K562 (cell line): ENCODE results near the gene SEC23IP. TPM values are rescaled to one million over a fixed set of nuclear protein-coding genes. Genes with fewer than 3 reads are reported as not detected.

Experiments
- CBX1 ChIP-seq: sonication (generic); IDR thresholded peaks from 2 replicates; pipeline ENCODE4 v1.6.1; 2016; ENCODE audit warnings: antibody characterized with exemption, low read depth, mild to moderate bottlenecking
- CEBPG ChIP-seq, 3 experiments: fragments of 200-800 bp in 1 of 3; sonication (Bioruptor generic) in 1 of 3; sonication (generic) in 1 of 3; formaldehyde crosslinking in 1 of 3; IDR thresholded peaks in 2 of 3; conservative IDR thresholded peaks in 1 of 3; 2 replicates each; pipeline versions ENCODE4 v1.6.1 to v1.8.0; 2016 to 2022; ENCODE audit warnings: missing compliant biosample characterization in 2 of 3, missing genetic modification characterization in 2 of 3, mild to moderate bottlenecking in 1 of 3, missing genetic modification reagents in 1 of 3
- CTCFL ChIP-seq: IDR thresholded peaks from 2 replicates; pipeline ENCODE4 v1.6.1; 2011; ENCODE audit warnings: borderline replicate concordance, low read depth, mild to moderate bottlenecking, moderate library complexity, low read length; ENCODE audit not compliant: insufficient read depth, poor library complexity, severe bottlenecking
- E4F1 ChIP-seq: fragments of 250-450 bp; sonication (Bioruptor Pico); IDR thresholded peaks from 2 replicates; pipeline ENCODE4 v1.5.0; 2021; ENCODE audit warnings: mild to moderate bottlenecking, borderline replicate concordance
- FOXA1 ChIP-seq: fragments of 450-650 bp; IDR thresholded peaks from 2 replicates; pipeline ENCODE4 v1.6.1; 2016; ENCODE audit warnings: mild to moderate bottlenecking, borderline replicate concordance
- HBP1 ChIP-seq: fragments of 450-650 bp; formaldehyde crosslinking; IDR thresholded peaks from 2 replicates; pipeline ENCODE4 v1.4.0; 2022; ENCODE audit warnings: missing genetic modification characterization
- HDAC1 ChIP-seq, 2 experiments: fragments of 450-650 bp; IDR thresholded peaks; 2 replicates each; pipeline ENCODE4 v1.6.1; 2016 to 2017; ENCODE audit warnings: inconsistent platforms in 1 of 2, mild to moderate bottlenecking in 1 of 2, moderate library complexity in 1 of 2
- ID3 ChIP-seq, 2 experiments: fragments of 250-450 bp in 1 of 2; fragments of 450-650 bp in 1 of 2; sonication (Bioruptor Pico) in 1 of 2; IDR thresholded peaks; 2 replicates each; pipeline versions ENCODE4 v1.6.1 to v1.8.0; 2016 to 2021; ENCODE audit warnings: mild to moderate bottlenecking in 2 of 2, moderate library complexity in 2 of 2, missing compliant biosample characterization in 1 of 2, missing genetic modification characterization in 1 of 2
- KDM4B ChIP-seq, 2 experiments: fragments of 450-650 bp in 1 of 2; sonication (generic) in 1 of 2; IDR thresholded peaks; 2 replicates each; pipeline ENCODE4 v1.6.1; 2016 to 2017; ENCODE audit warnings: borderline replicate concordance in 2 of 2, antibody characterized with exemption in 1 of 2, low read depth in 1 of 2, mild to moderate bottlenecking in 1 of 2
- MTF1 ChIP-seq: fragments of 250-450 bp; sonication (Bioruptor Pico); IDR thresholded peaks from 2 replicates; pipeline ENCODE4 v1.9.0; 2021; ENCODE audit warnings: moderate library complexity, mild to moderate bottlenecking, inconsistent platforms, borderline replicate concordance
- RBM15 ChIP-seq: fragments of 200-400 bp; formaldehyde crosslinking; IDR thresholded peaks from 2 replicates; pipeline ENCODE4 v1.6.1; 2018; ENCODE audit warnings: mild to moderate bottlenecking, low read length, moderate library complexity; ENCODE audit not compliant: insufficient read depth
- SETDB1 ChIP-seq: IDR thresholded peaks from one replicate; pipeline ENCODE4 v1.6.1; 2012; ENCODE audit warnings: low read length, control low read depth, inconsistent platforms
- SRSF7 ChIP-seq: fragments of 200-400 bp; formaldehyde crosslinking; optimal IDR thresholded peaks from 2 replicates; pipeline ENCODE3; 2017; ENCODE audit warnings: mild to moderate bottlenecking, low read depth, low read length
- TFAM ChIP-seq: fragments of 250-450 bp; sonication (Bioruptor Pico); conservative IDR thresholded peaks from 2 replicates; pipeline ENCODE4 v1.5.0; 2021; ENCODE audit warnings: mild to moderate bottlenecking, moderate library complexity
- ZKSCAN8 ChIP-seq: fragments of 200-800 bp; sonication (Bioruptor generic); IDR thresholded peaks from 2 replicates; pipeline ENCODE4 v1.6.1; 2016; ENCODE audit warnings: missing genetic modification characterization, missing compliant biosample characterization
- ZNF408 ChIP-seq: fragments of 250-450 bp; sonication (Bioruptor Pico); IDR thresholded peaks from 2 replicates; pipeline ENCODE4 v1.4.0; 2020; ENCODE audit warnings: low read depth, mild to moderate bottlenecking, moderate library complexity
- polyA plus RNA-seq, 8 experiments: library from polyadenylated mRNA; depleted of rRNA in 4 of 8; stranded (reverse) in 5 of 8; unstranded in 3 of 8; fragments of >200 nt; fragmentation: Nextera tagmentation in 2 of 8; fragmentation: Illumina TruSeq in 1 of 8; extraction: Ambion mirVana in 2 of 8; extraction: Trizol in 1 of 8; gene quantifications; 2 replicates each; pipeline versions ENCODE4 v1.2.1 to v1.2.3, GENCODE V29; 2011 to 2014; ENCODE audit warnings: inconsistent platforms in 1 of 8, missing spikeins in 1 of 8
- total RNA-seq, 7 experiments: library from RNA; depleted of rRNA in 6 of 7; stranded (reverse); fragments of >200 nt in 6 of 7; fragmentation: Illumina TruSeq in 2 of 7; extraction: Trizol in 2 of 7; gene quantifications; 2 replicates each; pipeline versions ENCODE4 v1.2.1 to v1.2.3, GENCODE V29; 2011 to 2021; ENCODE audit warnings: low replicate concordance in 1 of 7

Gene SEC23IP
- total and polyA plus RNA-seq, 9 of the 15 experiments (the other 6 are each of a cell fraction or from before 2014, with no cell fraction given), result 15.8 to 38.4 (median 22.5) TPM

GRCh38 chr10:119892188-119893065 is at the start of gene SEC23IP (continued):
- no peak for TF ChIP-seq E4F1 (CRISPR knock-in tag)
- TF ChIP-seq HBP1 (CRISPR knock-in tag), result no peak
- TF ChIP-seq RBM15, result no peak
- no peak for TF ChIP-seq TFAM (CRISPR knock-in tag)
- TF ChIP-seq FOXA1, result no peak
- no peak for TF ChIP-seq ID3 (CRISPR knock-in tag; IDR thresholded peaks at IDR 0.05)
- TF ChIP-seq ID3 (tag; IDR thresholded peaks at IDR 0.05), result peak; percentile 36; the same call in 1 of the 2 replicates
- peak in 1 of 2 experiments; percentile 66; a peak in 2 of 4 replicates for TF ChIP-seq HDAC1 (IDR thresholded peaks at IDR 0.05)
- no peak for TF ChIP-seq SETDB1
- TF ChIP-seq ZNF408 (CRISPR knock-in tag), result no peak
- TF ChIP-seq KDM4B (IDR thresholded peaks at IDR 0.05; ENCODE audit: borderline replicate concordance in 2 of 2, low read depth in 1 of 2), result 0 out of 4 replicates have a peak, but pooled peaks of 1 of the 2 experiments have one; percentile 53
- no peak for TF ChIP-seq ZKSCAN8 (CRISPR knock-in tag)
- TF ChIP-seq CTCFL, result no peak
- TF ChIP-seq CBX1, result peak; percentile 72; the same call in 1 of the 2 replicates
- no peak for TF ChIP-seq CEBPG (CRISPR knock-in tag; IDR thresholded peaks at IDR 0.05)
- TF ChIP-seq CEBPG (tag; conservative IDR thresholded peaks at IDR 0.05 in 1 of 2, IDR thresholded peaks at IDR 0.05 in 1 of 2), result no peak
- TF ChIP-seq MTF1 (CRISPR knock-in tag), result no peak
- TF ChIP-seq SRSF7, result no peak
